H9 (cell line): ENCODE measurements around the gene GNA15. TPM values are rescaled to one million over a fixed set of nuclear protein-coding genes. Genes with fewer than 3 reads are reported as not detected.

Source experiments
- DNase-seq: peaks from one replicate; pipeline ENCODE4 v3.0.0-alpha.2; 2017
- H2AFZ ChIP-seq: one replicate; pipeline ENCODE4 v1.6.1; 2013; ENCODE audit warnings: mild to moderate bottlenecking, low read length, control low read depth, moderate library complexity
- H2AK5ac ChIP-seq: 2 replicates; pipeline ENCODE4 v1.6.1; 2013; ENCODE audit warnings: low read length, control low read depth, mixed read lengths; ENCODE audit not compliant: insufficient read length
- H2BK120ac ChIP-seq: one replicate; pipeline ENCODE4 v1.6.1; 2013; ENCODE audit warnings: low read depth, mild to moderate bottlenecking, low read length, control low read depth, inconsistent platforms; ENCODE audit not compliant: poor library complexity, severe bottlenecking
- H2BK12ac ChIP-seq: 2 replicates; pipeline ENCODE4 v1.6.1; 2013; ENCODE audit warnings: low read length, control low read depth, mixed read lengths, low read depth; ENCODE audit not compliant: insufficient read length
- H2BK15ac ChIP-seq: 2 replicates; pipeline ENCODE4 v1.6.1; 2013; ENCODE audit warnings: low read depth, low read length, control low read depth
- H2BK20ac ChIP-seq: one replicate; pipeline ENCODE4 v1.6.1; 2013; ENCODE audit warnings: low read depth, mild to moderate bottlenecking, low read length, control low read depth, inconsistent platforms; ENCODE audit not compliant: poor library complexity, severe bottlenecking
- H2BK5ac ChIP-seq: 2 replicates; pipeline ENCODE4 v1.6.1; 2013; ENCODE audit warnings: low read length, control low read depth, mixed read lengths; ENCODE audit not compliant: insufficient read length
- H3K14ac ChIP-seq: 2 replicates; pipeline ENCODE4 v1.6.1; 2013; ENCODE audit warnings: low read length, control low read depth; ENCODE audit not compliant: insufficient read depth
- H3K18ac ChIP-seq: 2 replicates; pipeline ENCODE4 v1.6.1; 2013; ENCODE audit warnings: low read depth, mild to moderate bottlenecking, mixed read lengths, low read length, control low read depth; ENCODE audit not compliant: insufficient read length
- H3K23ac ChIP-seq: 2 replicates; pipeline ENCODE4 v1.6.1; 2013; ENCODE audit warnings: low read length, control low read depth, mixed read lengths, low read depth; ENCODE audit not compliant: insufficient read length
- H3K23me2 ChIP-seq: 2 replicates; pipeline ENCODE4 v1.6.1; 2013; ENCODE audit warnings: low read depth, mild to moderate bottlenecking, mixed read lengths, low read length, control low read depth; ENCODE audit not compliant: insufficient read length, poor library complexity, severe bottlenecking
- H3K27ac ChIP-seq: 2 replicates; pipeline ENCODE4 v1.5.1; 2013; ENCODE audit warnings: low read length, control low read depth, mixed read lengths, low read depth; ENCODE audit not compliant: insufficient read length
- H3K27me3 ChIP-seq: 2 replicates; pipeline ENCODE4 v1.6.1; 2013; ENCODE audit warnings: low read length, control low read depth, inconsistent platforms; ENCODE audit not compliant: insufficient read depth
- H3K4ac ChIP-seq: 2 replicates; pipeline ENCODE4 v1.6.1; 2013; ENCODE audit warnings: low read depth, mild to moderate bottlenecking, control low read depth, inconsistent platforms, low read length, moderate library complexity
- H3K4me1 ChIP-seq: 2 replicates; pipeline ENCODE4 v1.6.1; 2013; ENCODE audit warnings: low read length, control low read depth, inconsistent platforms; ENCODE audit not compliant: insufficient read depth
- H3K4me2 ChIP-seq: 2 replicates; pipeline ENCODE4 v1.6.1; 2013; ENCODE audit warnings: low read length, control low read depth, mixed read lengths; ENCODE audit not compliant: insufficient read length, insufficient read depth
- H3K56ac ChIP-seq: 2 replicates; pipeline ENCODE4 v1.6.1; 2013; ENCODE audit warnings: low read depth, mild to moderate bottlenecking, mixed read lengths, low read length, control low read depth; ENCODE audit not compliant: insufficient read length
- H3K79me1 ChIP-seq: 2 replicates; pipeline ENCODE4 v1.6.1; 2013; ENCODE audit warnings: low read depth, mild to moderate bottlenecking, moderate library complexity, low read length, control low read depth, inconsistent platforms; ENCODE audit not compliant: insufficient read depth, poor library complexity, severe bottlenecking
- H3K79me2 ChIP-seq: 2 replicates; pipeline ENCODE4 v1.6.1; 2013; ENCODE audit warnings: low read length, control low read depth, inconsistent platforms; ENCODE audit not compliant: insufficient read depth
- H3K9ac ChIP-seq: 2 replicates; pipeline ENCODE4 v1.6.1; 2013; ENCODE audit warnings: low read length, control low read depth, mixed read lengths; ENCODE audit not compliant: insufficient read length; ENCODE audit errors: extremely low read depth
- H3K9me3 ChIP-seq: one replicate; pipeline ENCODE4 v1.6.1; 2013; ENCODE audit warnings: low read depth, low read length, inconsistent platforms; ENCODE audit not compliant: control insufficient read depth
- H3T11ph ChIP-seq: one replicate; pipeline ENCODE4 v1.6.1; 2013; ENCODE audit warnings: mild to moderate bottlenecking, low read length, control low read depth, inconsistent platforms
- H4K20me1 ChIP-seq: one replicate; pipeline ENCODE4 v1.6.1; 2013; ENCODE audit not compliant: control insufficient read depth, insufficient read length, insufficient read depth
- H4K5ac ChIP-seq: 2 replicates; pipeline ENCODE4 v1.6.1; 2013; ENCODE audit warnings: low read depth, mild to moderate bottlenecking, mixed read lengths, low read length, control low read depth; ENCODE audit not compliant: insufficient read length
- H4K8ac ChIP-seq: replicated peaks from 2 replicates; pipeline ENCODE4 v1.6.1; 2013; ENCODE audit warnings: low read length, control low read depth, mixed read lengths, low read depth; ENCODE audit not compliant: insufficient read length
- H4K91ac ChIP-seq: 2 replicates; pipeline ENCODE4 v1.6.1; 2013; ENCODE audit warnings: low read depth, mild to moderate bottlenecking, moderate library complexity, mixed read lengths, low read length, control low read depth; ENCODE audit not compliant: insufficient read length
- H3K27ac Mint-ChIP-seq, 3 experiments: 2 replicates in 2 of 3; 3 replicates in 1 of 3; pipeline ENCODE4 v1.8.0; 2020 to 2021; ENCODE audit warnings: mixed read lengths in 3 of 3, mild to moderate bottlenecking in 1 of 3, moderate library complexity in 1 of 3
- H3K27me3 Mint-ChIP-seq: 2 replicates; pipeline ENCODE4 v1.8.0; 2021; ENCODE audit warnings: low read depth, mild to moderate bottlenecking, moderate library complexity, mixed read lengths
- H3K36me3 Mint-ChIP-seq, 3 experiments: 2 replicates in 2 of 3; 3 replicates in 1 of 3; pipeline ENCODE4 v1.8.0; 2020 to 2021; ENCODE audit warnings: low read depth in 3 of 3, mixed read lengths in 3 of 3; ENCODE audit not compliant: insufficient read depth in 1 of 3
- H3K4me1 Mint-ChIP-seq, 2 experiments: 2 replicates each; pipeline ENCODE4 v1.8.0; 2020; ENCODE audit warnings: mixed read lengths in 2 of 2
- H3K4me3 Mint-ChIP-seq, 2 experiments: 2 replicates in 1 of 2; 3 replicates in 1 of 2; pipeline ENCODE4 v1.8.0; 2020 to 2021; ENCODE audit warnings: mild to moderate bottlenecking in 2 of 2, mixed read lengths in 2 of 2, moderate library complexity in 1 of 2
- H3K9me3 Mint-ChIP-seq, 2 experiments: 2 replicates in 1 of 2; 3 replicates in 1 of 2; pipeline ENCODE4 v1.8.0; 2020; ENCODE audit warnings: mild to moderate bottlenecking in 2 of 2, mixed read lengths in 2 of 2, moderate library complexity in 1 of 2
- CTCF ChIP-seq: fragments of 200-600 bp; sonication (generic); conservative IDR thresholded peaks from 3 replicates; pipeline ENCODE4 v1.8.0; 2021; ENCODE audit warnings: antibody characterized with exemption, mild to moderate bottlenecking
- WGBS: extraction: QIAGEN DNeasy Blood & Tissue Kit; methylation state at CpG from one replicate; pipeline ENCODE4 v1.1.7; 2013; ENCODE audit warnings: missing lambda C conversion rate, low lambda C conversion rate, mixed read lengths; ENCODE audit not compliant: insufficient read length; ENCODE audit errors: extremely low coverage; 5-methylcytosine and 5-hydroxymethylcytosine counted together
- total RNA-seq: library from RNA; stranded (reverse); gene quantifications from 2 replicates; pipeline ENCODE4 v1.2.1, GENCODE V29; 2021

Gene GNA15
- total RNA-seq, 1 experiment from 2014 or later, result not detected

- Histone ChIP-seq H2AFZ (no peak overlapping the region), H2BK15ac (no peak overlapping the region), H2BK120ac (no peak overlapping the region), H3K79me1 (no peaks in the 10 kb centered on the region), H3K27ac (no peak overlapping the region), H4K91ac (no peak overlapping the region), H3K56ac (no peak overlapping the region), H3K14ac (no peak overlapping the region), H3K4ac (no peak overlapping the region), H3K27me3 (no peaks in the 10 kb centered on the region), H4K5ac (no peak overlapping the region), H3K9ac (no peak overlapping the region), H3K9me3 (no peaks in the 10 kb centered on the region), H3T11ph (no peak overlapping the region), H3K23me2 (no peaks in the 10 kb centered on the region), H2BK5ac (no peak overlapping the region), H3K4me2 (no peak overlapping the region), H3K79me2 (no peaks in the 10 kb centered on the region), H3K18ac (no peak overlapping the region), H4K8ac (no peak overlapping the region), H2BK20ac (no peak overlapping the region), H3K23ac (no peak overlapping the region), H3K4me1 (no peaks in the 10 kb centered on the region), H2AK5ac (no peak overlapping the region), H4K20me1 (no peaks in the 10 kb centered on the region), H2BK12ac (no peak overlapping the region)
- no peak for TF ChIP-seq CTCF
- Mint-ChIP-seq H3K27me3 (peaks cover 3% of the 10 kb centered on the region), H3K9me3 (no peaks in the 10 kb centered on the region), H3K4me3 (no peak overlapping the region), H3K36me3 (no peaks in the 10 kb centered on the region), H3K4me1 (peaks cover 0 to 2% of the 10 kb centered on the region in 2 experiments; a peak in 1 of 4 replicates), H3K27ac (no peak overlapping the region; a peak in 1 of 7 replicates)
- no CpG with 5 or more reads among the region's 15 CpGs for WGBS
- DNase-seq, result no peak
These were observed 2.4 kb downstream of the GNA15 start for GRCh38 chr19:3138268-3138667.
